AG20443 (cell line): ENCODE measurements around the gene TGFBI.

ENCODE experiments used
- DNase-seq: peaks from one replicate; pipeline ENCODE4 v3.0.0; 2012; ENCODE audit warnings: low spot score, mixed read lengths

The TGFBI gene

DNA sequence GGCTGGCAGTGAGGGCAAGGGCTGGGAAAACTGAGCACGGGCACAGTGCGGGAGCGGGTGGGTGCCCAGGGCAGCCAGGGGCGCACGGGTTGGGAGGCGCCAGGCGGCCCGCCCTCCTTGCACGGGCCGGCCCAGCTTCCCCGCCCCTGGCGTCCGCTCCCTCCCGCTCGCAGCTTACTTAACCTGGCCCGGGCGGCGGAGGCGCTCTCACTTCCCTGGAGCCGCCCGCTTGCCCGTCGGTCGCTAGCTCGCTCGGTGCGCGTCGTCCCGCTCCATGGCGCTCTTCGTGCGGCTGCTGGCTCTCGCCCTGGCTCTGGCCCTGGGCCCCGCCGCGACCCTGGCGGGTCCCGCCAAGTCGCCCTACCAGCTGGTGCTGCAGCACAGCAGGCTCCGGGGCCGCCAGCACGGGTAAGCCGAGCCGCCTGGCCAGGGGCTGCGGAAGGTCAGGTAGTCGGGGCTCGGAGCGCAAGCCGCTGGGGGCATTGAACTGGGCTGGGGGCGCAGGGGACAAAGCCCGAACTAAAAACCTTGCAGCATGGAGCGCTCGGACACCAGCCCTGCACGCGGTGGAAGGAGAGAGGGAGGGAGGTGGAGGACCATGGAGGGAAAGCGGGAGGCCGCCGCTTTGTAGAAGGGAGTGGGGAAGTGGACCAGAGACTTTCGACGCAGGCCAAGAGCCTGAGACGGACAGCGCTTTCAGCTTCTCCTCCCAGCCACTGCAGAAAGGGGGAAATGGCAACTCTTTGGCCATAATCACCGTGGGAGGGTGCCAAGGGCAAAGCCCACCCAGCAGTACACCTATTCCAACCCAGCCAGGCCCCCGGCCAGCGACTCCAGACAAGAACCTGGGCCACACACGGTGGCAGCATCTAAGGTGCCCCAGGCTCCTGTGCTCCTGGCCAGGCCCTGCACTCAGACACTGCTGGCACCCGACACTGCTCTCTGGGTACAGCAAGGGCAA lies at the start of gene TGFBI:
TGFBI (plus strand) TSS at position 207 of the 961 bp plus-strand sequence; CDS start at position 275, 68 bp downstream.
- DNase-seq: peak; percentile 88

DNA sequence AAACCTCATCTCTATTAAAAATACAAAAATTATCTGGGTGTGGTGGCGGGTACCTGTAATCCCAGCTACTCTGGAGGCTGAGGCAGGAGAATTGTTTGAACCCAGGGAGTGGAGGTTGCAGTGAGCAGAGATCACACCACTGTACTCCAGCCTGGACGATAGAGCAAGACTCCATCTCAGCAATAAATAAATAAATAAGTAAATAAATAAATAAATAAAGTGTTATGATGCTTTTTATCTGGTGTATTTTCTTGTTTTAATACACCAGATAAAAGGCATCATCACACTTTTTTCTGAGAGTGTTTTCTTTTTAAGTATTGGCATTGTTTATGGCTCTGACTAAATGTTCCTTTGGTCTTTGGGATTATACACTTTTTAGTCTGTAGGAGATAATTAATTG lies 49.8 kb upstream of the TGFBI start:
- DNase-seq: no peak

GRCh38 chr5:135979510-135979909 lies 49.3 kb upstream of the TGFBI start:
- DNase-seq: peak; percentile 63

DNA sequence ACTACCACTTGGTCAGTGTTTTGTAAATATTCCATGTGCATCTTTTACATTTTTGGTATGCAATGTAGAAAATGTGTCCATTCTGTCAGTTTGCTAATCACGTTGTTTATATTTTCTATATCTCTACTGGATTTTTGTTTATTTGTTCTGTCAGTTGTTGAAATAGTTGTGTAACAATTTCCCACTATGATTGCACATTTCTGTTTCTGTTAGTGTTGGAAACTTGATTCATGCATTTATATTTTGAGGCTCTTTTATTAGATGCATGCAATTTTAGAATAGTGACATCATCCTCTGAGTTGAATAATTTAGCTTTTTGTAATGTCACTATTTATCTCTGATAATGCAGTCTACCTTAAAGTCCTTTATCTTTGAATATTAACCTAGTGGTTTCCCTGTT lies 48.2 kb upstream of the TGFBI start:
- no peak for DNase-seq

DNA sequence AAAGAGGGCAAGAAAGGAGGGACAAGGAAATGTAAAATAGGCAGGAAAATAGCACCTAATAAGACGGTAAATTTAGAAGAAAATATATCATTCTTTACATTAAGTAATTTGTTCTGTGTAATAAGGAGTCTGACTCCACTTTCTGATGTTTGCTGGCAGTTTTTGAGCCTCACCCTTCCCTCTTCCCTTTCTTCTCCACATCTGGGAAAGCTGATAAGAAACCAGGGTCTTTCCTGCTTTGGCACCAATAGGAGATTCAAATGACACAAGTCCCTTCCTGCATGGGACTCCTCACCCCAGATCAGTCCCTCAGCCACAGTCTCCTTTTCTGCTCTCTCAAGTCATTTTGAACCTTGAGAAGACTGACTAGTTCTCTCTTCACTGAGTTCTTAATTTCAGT lies 42.8 kb upstream of the TGFBI start:
- no peak for DNase-seq

DNA sequence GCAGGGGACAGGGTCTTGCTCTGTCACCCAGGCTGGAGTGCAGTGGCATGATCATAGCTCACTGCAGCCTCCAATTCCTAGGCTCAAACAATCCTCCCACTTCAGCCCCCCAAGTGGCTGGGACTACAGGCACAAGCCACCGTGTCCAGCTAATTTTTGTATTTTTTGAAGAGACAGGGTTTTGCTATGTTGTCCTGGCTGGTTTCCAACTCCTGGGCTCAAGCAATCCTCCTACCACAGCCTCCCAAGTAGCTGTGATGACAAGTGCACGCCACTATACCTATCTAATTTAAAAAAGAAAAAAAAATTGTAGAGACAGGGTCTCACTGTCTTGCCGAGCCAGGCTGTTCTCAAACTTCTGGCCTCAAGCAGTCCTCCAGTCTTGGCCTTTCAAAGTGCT lies 42.4 kb upstream of the TGFBI start:
- no peak for DNase-seq

- peak; percentile 37 for DNase-seq
These were observed 41.8 kb upstream of the TGFBI start for GRCh38 chr5:135986891-135987401.

- no peak for DNase-seq
These were observed 40.2 kb upstream of the TGFBI start for GRCh38 chr5:135988546-135988945.

DNA sequence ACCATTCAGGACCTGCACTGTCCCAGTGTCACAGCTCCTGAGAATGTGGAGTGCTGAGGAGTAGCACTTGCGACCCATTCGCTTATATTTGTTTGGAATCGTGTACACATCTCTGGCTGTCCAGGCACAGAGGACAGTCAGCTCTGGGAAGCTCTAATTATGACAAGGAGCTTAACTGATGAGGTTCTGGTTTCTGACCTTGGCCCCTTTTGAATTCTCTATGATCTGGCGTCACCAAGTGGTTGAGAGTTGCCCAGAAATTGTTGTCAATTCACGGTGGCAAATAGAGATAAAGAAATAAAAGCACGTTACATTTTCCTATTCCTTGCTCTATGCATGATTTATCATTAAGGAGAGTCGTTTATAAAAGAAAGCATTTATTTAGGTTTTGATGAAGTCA lies 39.1 kb upstream of the TGFBI start:
- DNase-seq: no peak

DNA sequence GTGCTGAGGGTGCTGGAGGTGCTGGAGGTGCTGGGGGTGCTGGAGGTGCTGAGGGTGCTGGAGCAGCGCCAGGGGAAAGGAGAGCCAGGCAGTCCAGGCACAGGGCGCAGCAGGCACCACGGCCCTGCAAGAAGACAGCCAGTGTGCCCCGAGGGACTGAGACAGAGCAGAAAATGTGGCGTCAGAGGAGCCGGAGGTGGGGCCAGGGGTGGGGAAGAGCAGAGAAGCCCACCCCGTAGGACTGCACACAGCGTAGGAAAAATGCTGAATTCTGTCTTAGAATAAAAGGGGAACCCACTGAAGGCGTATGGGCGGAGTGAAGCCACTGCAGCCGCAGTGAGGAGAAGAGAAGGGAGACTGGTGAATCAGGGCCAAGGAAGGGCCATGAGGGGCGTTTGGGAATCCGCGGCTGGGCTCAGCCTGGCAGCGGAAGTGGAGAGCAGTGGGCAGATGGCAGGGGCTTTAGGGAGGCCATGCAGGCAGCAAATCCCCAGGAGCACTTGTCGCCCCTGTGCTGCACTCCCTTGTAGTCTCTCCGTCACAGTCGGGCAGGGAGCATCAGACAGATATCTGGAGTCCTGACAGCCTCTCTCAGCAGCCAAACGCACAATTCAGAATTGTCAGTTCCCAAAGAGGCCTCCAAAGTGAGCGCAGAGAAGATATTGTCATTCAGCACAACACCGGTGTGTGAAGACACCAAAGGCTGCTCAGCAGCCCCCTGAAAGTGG lies 38.1 kb upstream of the TGFBI start:
- DNase-seq: no peak

- DNase-seq: no peak
These were observed 37.4 kb upstream of the TGFBI start for GRCh38 chr5:135991429-135991828.

DNA sequence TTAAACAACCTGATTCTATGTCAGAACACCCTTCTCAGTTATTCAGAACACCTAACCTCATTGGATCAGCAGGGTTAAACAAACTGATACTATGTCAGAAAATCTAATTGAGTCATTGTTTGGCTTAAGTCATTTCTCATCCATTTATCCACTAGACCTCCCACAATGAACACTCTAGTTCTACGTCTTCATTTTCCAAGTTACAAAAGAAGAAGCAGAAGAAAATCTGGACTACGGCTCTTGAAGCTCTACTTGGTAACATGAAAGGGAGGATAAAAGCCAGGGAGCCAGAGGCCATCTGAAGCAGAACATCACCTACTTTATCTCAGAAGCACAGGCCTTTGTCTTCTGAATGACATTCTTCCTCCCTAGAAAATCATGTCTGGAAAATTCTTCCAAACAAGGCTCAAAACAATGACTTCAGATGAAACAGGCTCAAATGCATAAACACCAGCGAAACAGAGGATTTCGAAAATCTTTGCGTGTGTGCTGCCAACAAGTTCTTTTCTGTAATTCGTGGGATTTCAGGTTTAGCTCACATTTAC lies 35.4 kb upstream of the TGFBI start:
- no peak for DNase-seq

DNA sequence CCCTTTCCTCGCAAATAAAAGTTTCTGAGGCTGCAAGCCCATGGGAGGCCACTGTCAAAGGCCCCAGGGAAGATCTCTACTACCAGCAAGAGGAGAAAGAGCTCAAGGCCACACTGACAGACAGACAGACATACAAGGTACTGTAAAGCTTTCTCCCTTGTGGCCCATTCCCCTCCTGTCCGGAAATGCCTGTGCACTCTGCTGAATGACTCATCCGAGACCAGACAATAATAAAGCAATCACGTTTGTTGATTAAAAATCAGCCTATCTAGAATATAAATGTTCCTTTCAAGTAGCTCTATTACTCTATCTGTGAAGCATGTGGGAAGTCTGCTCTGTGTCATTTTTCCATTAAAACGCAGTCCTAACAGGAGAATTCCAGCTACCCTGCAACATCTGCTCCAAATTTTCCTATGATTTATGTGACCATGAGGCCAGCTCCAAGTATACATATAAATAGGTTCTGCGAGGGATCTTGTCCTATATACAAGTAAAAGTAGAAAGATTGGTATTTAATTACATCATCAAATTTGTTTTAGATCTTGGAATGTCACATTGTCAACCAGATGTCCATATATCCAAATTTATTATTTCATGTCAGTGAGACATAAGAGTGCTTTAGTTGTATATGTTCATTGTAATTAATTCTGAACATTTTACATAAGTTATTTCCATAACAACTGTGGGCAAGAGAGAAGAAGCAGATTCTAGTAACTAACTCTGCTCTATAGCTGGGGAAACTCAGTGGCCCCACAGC lies 34.7 kb upstream of the TGFBI start:
- peak; percentile 48 for DNase-seq

DNA sequence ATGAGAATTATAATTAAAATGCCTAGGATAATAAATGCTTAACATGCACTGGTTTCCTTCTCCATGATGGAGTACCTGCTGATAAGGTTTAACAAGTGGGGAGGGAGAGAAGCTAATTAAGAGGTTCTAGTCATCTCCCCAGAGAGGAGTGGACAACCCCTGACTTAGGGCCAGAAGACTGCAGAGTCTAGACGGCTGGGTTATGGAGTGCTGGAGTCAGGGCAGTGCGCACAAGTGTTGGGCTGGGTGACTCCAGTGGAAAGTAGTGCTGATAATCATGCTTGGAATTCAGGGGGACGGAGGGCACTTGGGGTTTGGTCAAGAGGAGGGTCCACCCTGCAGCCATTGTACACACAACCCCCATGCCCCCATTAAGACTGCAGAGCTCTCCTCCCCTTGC lies 32.8 kb upstream of the TGFBI start:
- no peak for DNase-seq

GRCh38 chr5:135996611-135997010 lies 32.2 kb upstream of the TGFBI start:
- peak; percentile 69 for DNase-seq

DNA sequence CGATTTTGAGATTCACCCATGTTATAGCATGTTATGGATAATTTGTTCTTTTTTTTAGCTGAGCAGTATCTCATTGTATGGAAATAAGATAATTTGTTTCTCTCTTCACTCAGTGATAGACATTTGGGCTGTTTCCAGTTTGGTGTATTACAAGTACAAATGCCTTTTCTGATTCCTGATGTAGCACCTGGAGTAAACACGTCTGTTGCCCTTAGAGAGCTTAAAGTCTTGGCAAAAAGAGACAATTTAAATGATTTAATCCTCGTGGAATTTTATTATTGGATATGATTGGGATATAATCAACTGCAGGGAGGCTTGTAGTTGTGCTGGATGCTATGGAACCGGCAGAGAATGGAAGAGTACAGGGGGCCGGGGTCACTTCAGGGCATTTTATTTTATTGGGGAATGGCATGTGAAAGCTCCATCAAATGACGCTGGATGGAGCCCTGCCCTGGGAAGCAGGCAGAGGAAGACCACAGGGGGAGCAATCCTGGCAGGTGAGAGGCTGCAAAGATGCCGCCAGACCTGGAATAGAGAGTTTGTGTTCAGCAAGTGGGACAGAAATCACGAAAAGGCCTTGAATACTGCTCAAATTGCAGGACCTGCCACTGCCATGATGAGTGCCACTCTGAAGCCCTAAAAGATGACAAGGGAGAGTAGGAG lies 31.0 kb upstream of the TGFBI start:
- DNase-seq: no peak

- no peak for DNase-seq
These were observed 29.9 kb upstream of the TGFBI start for GRCh38 chr5:135998889-135999288.

DNA sequence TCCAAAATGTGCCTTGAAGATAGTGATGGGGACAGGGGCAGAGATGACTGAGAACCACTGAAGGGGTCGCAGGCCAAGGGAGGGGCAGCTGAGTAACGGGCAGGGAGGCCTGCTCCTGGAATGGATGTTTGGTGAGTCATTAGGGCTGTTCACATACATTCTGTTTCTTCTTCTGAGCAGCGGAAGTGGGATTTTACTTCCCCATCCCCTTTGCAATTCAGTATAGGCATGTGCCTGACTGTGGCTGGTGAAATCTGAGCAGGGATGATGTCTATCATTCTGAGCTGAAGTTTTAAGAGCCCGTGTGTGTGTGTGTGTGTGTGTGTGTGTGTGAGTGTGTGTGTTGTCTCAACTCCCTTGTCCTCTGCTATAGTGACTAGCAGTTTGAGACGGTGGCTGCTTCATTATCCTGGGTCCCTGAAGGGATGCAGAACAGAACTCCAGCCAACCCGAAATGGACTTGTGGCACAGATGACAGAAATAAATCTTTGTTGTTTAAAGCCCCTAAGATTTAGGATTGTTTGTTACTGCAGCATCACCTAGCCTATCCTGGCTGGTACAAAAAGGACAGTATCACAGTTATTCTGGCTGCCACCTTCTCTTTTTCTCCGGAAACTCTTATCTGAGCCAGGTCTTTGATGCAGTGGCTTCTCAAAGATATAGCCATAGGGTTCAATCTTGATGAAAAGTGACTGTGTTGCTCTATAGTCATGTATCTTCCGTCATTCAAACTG lies 29.2 kb upstream of the TGFBI start:
- DNase-seq: peak; percentile 24

DNA sequence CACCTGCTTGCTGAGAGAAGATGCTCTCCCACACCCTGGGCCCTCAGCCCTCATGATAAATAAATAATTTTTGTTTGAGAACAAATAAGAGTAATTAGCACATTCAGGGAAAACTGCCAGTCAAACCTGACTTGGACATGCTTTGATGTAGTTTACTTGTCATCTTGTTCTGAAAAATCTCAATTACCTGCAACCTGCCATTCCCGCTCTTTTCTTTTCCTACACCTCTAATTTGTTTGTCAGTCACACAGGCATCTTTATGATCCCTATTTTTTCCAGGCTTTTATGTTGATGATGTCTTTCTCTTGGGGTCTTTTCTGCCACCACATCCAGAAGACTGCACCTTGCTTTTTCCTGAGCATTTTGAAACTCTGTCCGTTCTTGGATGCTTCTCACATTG lies 28.6 kb upstream of the TGFBI start:
- DNase-seq: no peak

DNA sequence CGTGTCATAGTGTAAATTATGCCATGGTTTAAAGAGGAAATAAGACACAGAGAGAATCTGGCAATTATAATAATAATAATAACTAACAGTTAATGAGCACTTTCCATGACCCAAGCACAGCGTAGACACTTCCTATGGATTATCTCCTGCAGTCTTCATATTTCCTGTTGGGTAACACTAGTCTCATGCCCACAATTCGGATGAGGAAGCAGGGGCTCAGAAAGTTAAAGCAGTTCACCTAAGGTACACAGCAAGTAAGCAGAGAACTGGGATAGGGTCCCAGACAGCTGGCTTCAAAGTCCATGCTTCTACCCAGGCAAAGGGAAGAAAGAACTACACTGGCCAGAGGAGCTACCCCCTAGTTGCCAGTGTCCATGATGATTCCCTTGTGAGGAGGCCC lies 27.9 kb upstream of the TGFBI start:
- DNase-seq: no peak
